HG02588 (cell line): ENCODE results near the gene LY6G6F.
A peak's percentile ranks its signal among the peaks of the same experiment; 100 is the strongest.
"Not testable (repeated sequence)": the region's sequence is repeated elsewhere in the genome, so short reads cannot be mapped to it uniquely, and the experiment has no call there.

Experiments
- ATAC-seq: cut with Tn5 transposase; IDR thresholded peaks from one replicate; pipeline ENCODE4 v1.9.1; 2021; ENCODE audit warnings: mild to moderate bottlenecking, moderate library complexity; ENCODE audit not compliant: unreplicated experiment

Gene LY6G6F

GRCh38 chr6:31701666-31702404 is 4.8 kb upstream of the LY6G6F start:
- no peak for ATAC-seq

GRCh38 chr6:31702405-31702818 is 4.3 kb upstream of the LY6G6F start:
- no peak for ATAC-seq

- ATAC-seq: peak; percentile 89
Observed at GRCh38 chr6:31702819-31703716, 3.6 kb upstream of the LY6G6F start, which contains the start of gene ABHD16A. Gene ABHD16A (minus strand): TSS chr6:31703324. CDS start chr6:31703281, 43 bp downstream.

- no peak for ATAC-seq
Observed at GRCh38 chr6:31705931-31706330, 735 bp upstream of the LY6G6F start.

- no peak for ATAC-seq
Observed at GRCh38 chr6:31707701-31708100, 1.0 kb downstream of the LY6G6F start.

- no peak for ATAC-seq
Observed at GRCh38 chr6:31708224-31708623, 1.6 kb downstream of the LY6G6F start.

GRCh38 chr6:31709157-31709556 is 2.5 kb downstream of the LY6G6F start:
- not testable (repeated sequence) for ATAC-seq

GRCh38 chr6:31710523-31711219 is 4.0 kb downstream of the LY6G6F start:
- ATAC-seq: no peak

- no peak for ATAC-seq
Observed at GRCh38 chr6:31711233-31711632, 4.6 kb downstream of the LY6G6F start.

GRCh38 chr6:31712296-31712695 is 5.6 kb downstream of the LY6G6F start:
- no peak for ATAC-seq

GRCh38 chr6:31713465-31713864 is 6.8 kb downstream of the LY6G6F start:
- ATAC-seq: no peak

- ATAC-seq: no peak
Observed at GRCh38 chr6:31713991-31714684, 7.5 kb downstream of the LY6G6F start.

- ATAC-seq: no peak
Observed at GRCh38 chr6:31715022-31715958, 8.6 kb downstream of the LY6G6F start, which contains the start of gene LY6G6D. Gene LY6G6D (plus strand): TSS chr6:31715348. CDS start chr6:31715356, 8 bp downstream.

- ATAC-seq: no peak
Observed at GRCh38 chr6:31717499-31718222, 11.0 kb downstream of the LY6G6F start.

GRCh38 chr6:31718265-31718664 is 11.6 kb downstream of the LY6G6F start:
- no peak for ATAC-seq

GRCh38 chr6:31719001-31719400 is 12.3 kb downstream of the LY6G6F start:
- ATAC-seq: no peak

- no peak for ATAC-seq
Observed at GRCh38 chr6:31720196-31720770, 13.6 kb downstream of the LY6G6F start.

GRCh38 chr6:31721351-31722020 is 14.8 kb downstream of the LY6G6F start, which contains the start of gene LY6G6C:
Gene LY6G6C (minus strand): TSS chr6:31721746. CDS start chr6:31721679, 67 bp downstream.
- ATAC-seq: no peak
